GM21360 (cell line): Measurements from ENCODE around the gene CSAD.
A peak's percentile ranks its signal among the peaks of the same experiment; 100 is the strongest.

ENCODE experiments used
- ATAC-seq: cut with Tn5 transposase; IDR thresholded peaks from one replicate; pipeline ENCODE4 v1.9.1; 2021; ENCODE audit warnings: mild to moderate bottlenecking, moderate library complexity; ENCODE audit not compliant: unreplicated experiment

Gene CSAD, protein sequence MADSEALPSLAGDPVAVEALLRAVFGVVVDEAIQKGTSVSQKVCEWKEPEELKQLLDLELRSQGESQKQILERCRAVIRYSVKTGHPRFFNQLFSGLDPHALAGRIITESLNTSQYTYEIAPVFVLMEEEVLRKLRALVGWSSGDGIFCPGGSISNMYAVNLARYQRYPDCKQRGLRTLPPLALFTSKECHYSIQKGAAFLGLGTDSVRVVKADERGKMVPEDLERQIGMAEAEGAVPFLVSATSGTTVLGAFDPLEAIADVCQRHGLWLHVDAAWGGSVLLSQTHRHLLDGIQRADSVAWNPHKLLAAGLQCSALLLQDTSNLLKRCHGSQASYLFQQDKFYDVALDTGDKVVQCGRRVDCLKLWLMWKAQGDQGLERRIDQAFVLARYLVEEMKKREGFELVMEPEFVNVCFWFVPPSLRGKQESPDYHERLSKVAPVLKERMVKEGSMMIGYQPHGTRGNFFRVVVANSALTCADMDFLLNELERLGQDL

GRCh38 chr12:53180220-53180930 is at the start of gene CSAD, which contains the start of gene ZNF740:
TSS of gene CSAD (minus strand) at chr12:53180925. CDS start at chr12:53173470, 7,455 bp downstream.
TSS of gene ZNF740 (plus strand) at chr12:53180722. CDS start at chr12:53181984, 1,262 bp downstream.
- ATAC-seq: peak; percentile 86

GRCh38 chr12:53230108-53230845 is 49.6 kb upstream of the CSAD start:
- ATAC-seq: no peak

- ATAC-seq: no peak
Observed at GRCh38 chr12:53229454-53229853, 48.7 kb upstream of the CSAD start.

GRCh38 chr12:53227836-53228235 is 47.1 kb upstream of the CSAD start:
- no peak for ATAC-seq

- no peak for ATAC-seq
Observed at GRCh38 chr12:53227341-53227740, 46.6 kb upstream of the CSAD start.

DNA sequence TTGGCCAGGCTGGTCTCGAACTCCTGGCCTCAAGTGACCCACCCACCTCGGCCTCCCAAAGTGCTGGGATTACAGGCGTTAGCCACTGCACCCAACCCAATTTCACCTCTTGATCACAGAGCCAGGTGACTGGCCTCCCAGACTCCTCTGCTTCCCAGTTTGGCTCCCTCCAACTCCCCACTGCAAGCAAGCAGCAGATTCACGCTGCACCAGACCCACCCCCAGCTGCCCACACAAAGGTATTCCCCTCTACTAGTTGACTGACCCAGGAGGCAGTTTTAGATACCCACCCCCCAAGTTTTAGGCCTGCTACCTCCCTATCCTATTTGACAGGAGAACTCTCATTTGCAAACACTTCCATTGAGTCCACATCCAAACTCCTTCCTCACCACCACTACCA is 46.1 kb upstream of the CSAD start:
- no peak for ATAC-seq

DNA sequence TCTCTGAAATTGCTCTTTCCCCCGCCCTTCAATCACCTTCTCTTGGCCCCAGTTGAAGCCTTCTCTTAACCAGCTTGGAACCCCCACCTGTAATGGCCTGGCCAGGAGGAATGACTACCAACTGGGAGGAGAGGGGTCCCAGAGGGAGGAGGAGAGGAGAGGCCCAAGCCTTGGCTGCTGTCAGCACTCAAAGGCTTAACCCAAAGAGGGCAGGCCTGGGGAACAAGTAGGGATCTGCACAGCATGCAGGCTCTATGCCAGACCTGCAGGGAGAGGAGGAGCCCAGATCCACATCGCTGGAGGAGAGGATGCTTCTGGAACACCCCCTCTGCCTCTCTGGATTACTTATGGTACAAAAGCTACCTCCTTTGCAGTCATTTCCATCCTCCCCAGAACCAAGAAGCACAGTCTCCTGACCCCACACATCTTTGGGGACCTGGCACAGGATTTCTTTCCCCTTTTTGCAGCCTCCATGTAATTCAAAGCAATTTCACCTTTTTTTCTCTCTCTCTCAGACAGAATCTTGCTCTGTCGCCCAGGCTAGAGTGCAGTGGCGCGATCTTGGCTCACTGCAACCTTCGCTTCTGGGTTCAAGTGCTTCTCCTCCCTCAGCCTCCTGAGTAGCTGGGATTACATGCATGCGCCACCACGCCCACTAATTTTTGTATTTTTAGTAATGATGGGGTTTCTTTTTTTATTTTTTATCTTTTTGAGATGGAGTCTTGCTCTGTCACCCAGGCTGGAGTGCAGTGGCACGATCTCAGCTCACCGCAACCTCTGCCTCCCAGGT is 45.1 kb upstream of the CSAD start:
- ATAC-seq: no peak

DNA sequence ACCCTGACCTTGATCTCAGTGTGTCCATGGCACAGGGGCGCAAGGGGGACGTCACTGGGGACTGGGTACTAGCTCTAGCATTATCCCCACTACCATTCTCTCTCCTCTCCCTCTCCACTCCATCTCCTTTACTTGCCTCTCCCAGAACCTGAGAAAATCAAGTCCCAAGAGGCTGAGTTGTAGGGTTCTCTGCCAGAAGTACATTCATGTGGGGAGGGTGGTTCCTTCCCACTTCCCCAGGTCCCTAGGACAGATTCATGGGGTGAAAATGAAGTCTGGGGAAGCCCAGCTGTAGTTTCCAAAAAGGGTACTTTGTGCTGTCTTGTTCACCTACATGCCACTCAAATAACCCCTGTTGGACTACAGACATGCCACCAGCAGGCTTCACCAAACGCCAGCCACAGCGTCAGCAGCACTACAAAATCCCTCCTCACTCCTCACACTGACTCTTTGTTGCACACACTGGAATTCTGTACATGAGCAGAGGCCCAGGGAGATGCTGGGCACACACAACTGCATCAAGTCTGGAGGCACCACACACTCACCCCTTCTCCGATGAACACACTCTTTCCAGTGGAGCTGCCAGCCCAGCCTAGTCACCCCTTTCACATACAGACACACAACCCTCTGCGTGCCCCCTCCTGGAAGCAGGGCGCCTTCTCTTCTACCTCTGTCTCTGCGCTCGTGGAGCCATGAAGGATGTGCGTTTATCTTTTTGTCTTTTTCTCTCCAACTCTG is 44.3 kb upstream of the CSAD start:
- no peak for ATAC-seq

DNA sequence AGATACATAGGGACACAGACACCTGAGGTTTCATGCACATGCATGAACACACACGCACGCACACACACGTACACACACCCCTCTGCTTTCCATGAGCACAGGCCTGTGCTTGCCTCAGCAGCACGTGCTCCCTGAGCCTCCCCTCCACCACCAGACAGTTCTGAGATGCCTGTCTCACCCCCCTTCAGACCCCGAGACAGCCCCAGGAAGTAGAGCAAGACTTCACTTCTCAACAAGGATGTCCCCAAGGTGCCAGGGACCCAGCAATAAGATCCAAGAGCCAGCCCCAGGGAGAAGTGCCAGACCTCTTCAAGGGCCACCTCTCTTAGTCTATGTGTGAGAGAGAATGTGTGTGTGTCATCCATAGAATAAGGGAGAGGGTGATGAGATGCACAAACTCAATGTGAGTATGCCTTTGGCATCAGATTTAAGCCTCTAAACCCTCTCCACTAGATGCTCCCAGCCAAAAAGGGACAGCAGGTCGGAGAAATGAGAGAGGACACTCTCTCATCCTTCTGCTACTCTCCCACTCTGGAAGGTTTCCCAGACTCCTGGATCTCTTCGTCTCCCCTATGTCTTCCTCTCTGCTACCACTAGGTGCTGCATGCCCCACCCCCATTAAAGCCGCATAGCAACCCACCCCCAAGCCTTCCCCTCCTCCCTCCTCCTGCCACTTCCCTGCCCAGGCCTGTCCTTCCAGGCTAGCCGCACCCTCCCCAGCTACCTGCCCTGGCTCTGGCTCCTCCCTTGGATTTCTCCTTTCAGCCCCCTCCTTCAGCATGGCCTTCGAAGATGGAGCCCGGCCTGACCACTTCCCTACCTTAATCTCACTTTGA is 43.6 kb upstream of the CSAD start:
- no peak for ATAC-seq

DNA sequence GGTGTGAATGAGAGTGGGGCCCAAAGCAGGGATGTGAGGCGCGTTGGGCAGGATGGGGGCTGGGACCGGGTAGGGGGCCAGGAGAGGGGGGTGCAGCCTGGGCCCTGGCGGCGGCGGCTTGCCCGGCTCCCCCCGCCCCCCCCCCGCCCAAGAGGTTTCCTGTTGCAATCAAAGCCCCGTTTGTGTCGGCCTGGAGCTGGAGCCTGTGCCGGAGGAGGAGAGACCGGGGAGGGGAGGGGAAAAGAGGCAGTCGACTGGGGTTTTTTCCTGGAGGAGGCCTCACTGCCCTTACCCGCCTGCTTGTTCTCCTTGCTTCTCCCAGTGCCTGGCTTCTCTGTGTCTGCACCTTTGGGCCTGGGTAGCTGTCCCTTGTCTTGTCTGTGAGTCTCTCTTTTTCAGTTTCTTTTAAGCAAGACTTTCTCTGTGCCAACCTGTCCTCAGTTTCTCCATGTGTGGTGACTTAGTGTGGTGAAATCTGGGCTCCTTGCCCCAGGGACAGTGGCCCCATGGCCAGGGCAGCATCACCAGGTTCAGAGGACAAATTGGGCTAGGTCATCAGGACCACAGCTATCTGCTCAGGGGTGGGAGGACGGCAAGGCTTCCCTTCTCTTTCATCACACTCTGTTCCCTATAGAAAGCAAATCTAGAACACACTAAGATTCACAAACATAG is 42.8 kb upstream of the CSAD start:
- ATAC-seq: no peak

- no peak for ATAC-seq
Observed at GRCh38 chr12:53222806-53223261, 42.1 kb upstream of the CSAD start.

GRCh38 chr12:53222170-53222721 is 41.5 kb upstream of the CSAD start:
- ATAC-seq: no peak

- peak; percentile 18 for ATAC-seq
Observed at GRCh38 chr12:53221203-53222080, 40.7 kb upstream of the CSAD start.

DNA sequence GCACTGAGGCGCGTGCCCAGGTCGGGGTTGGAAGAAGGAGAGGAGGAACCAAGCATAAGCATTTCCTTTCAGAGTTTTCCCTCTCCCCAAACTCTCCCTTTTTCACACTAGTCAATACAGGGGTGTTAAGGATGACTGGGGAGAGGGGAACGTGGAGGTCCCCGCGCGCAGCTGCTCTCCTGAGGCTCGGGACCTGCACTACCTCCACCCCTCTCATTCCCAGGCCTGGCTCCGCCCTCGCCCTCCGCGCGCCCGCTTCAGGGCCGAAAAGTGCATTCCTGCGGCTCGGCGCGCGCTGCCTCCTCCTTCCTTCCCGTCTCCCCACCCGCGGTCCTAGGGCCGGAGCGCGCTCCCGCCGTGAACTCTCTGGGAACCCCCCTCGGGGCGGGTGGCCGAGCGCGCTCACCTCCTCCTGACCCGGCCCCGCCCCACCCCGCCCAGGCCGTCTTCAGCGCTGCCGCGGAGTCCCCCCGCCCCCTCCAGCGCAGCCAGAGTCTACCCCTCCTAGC is 40.0 kb upstream of the CSAD start:
- ATAC-seq: peak; percentile 62

- ATAC-seq: peak; percentile 30
Observed at GRCh38 chr12:53219956-53220693, 39.4 kb upstream of the CSAD start.
